Fibroblast of villous mesenchyme (primary cell): Measurements from ENCODE around the gene ARTN. TPM values are rescaled to one million over a fixed set of nuclear protein-coding genes. Genes with fewer than 3 reads are reported as not detected.

Experiments used
- DNase-seq: peaks from one replicate; pipeline ENCODE4 v3.0.0-alpha.2; 2010; ENCODE audit warnings: low read depth
- H3K4me3 ChIP-seq: 2 replicates; pipeline ENCODE4 v1.5.1; 2011; ENCODE audit warnings: low read depth, mild to moderate bottlenecking, low read length
- CTCF ChIP-seq: IDR thresholded peaks from 2 replicates; pipeline ENCODE4 v1.5.1; 2012; ENCODE audit warnings: low read depth, mild to moderate bottlenecking, low read length; ENCODE audit not compliant: insufficient read depth
- total RNA-seq: library from RNA; depleted of rRNA; stranded (reverse); fragments of >200 nt; gene quantifications from 2 replicates; pipeline ENCODE4 v1.2.3, GENCODE V29; 2012

Gene ARTN
- total RNA-seq, 1 donor, result 0.86 TPM

GRCh38 chr1:43901196-43901961 is 32.2 kb upstream of the ARTN start:
- no peak overlapping the region for H3K4me3 ChIP-seq
- DNase-seq, result no peak
- no peak for TF ChIP-seq CTCF

GRCh38 chr1:43902058-43902831 is 31.4 kb upstream of the ARTN start:
- DNase-seq, result no peak
- H3K4me3 ChIP-seq, result no peak overlapping the region
- no peak for TF ChIP-seq CTCF

DNA sequence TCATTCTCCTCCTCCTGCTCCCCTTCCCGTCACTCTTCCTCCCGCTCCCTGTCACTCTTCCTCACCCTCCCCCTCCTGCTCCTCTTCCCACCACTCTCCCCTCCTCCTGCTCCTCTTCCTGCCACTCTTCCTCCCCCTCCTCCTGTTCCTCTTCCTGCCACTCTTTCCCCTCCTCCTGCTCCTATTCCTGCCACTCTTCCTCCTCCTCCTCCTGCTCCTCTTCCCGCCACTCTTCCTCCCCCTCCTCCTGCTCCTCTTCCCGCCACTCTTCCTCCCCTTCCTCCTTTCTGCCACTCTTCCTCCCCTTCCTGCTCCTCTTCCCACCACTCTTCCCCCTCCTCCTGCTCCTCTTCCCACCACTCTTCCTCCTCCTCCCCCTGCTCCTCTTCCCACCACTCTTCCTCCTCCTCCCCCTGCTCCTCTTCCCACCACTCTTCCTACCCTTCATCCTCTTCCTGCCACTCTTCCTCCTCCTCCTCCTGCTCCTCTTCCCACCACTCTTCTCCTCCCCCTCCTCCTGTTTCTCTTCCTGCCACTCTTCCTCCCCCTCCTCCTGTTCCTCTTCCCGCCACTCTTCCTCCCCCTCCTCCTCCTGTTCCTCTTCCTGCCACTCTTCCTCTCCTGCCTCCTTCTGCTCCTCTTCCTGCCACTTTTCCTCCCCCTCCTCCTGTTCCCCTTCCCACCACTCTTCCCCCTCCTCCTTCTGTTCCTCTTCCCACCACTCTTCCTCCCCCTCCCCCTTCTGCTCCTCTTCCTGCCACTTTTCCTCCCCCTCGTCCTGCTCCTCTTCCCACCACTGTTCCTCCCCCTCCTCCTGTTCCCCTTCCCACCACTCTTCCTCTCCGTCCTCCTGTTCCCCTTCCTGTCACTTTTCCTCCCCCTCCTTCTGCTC is 28.7 kb upstream of the ARTN start:
- no peak overlapping the region for H3K4me3 ChIP-seq
- DNase-seq, result no peak
- TF ChIP-seq CTCF, result no peak

GRCh38 chr1:43908226-43908625 is 25.4 kb upstream of the ARTN start:
- DNase-seq, result no peak
- TF ChIP-seq CTCF, result no peak
- H3K4me3 ChIP-seq, result no peak overlapping the region

DNA sequence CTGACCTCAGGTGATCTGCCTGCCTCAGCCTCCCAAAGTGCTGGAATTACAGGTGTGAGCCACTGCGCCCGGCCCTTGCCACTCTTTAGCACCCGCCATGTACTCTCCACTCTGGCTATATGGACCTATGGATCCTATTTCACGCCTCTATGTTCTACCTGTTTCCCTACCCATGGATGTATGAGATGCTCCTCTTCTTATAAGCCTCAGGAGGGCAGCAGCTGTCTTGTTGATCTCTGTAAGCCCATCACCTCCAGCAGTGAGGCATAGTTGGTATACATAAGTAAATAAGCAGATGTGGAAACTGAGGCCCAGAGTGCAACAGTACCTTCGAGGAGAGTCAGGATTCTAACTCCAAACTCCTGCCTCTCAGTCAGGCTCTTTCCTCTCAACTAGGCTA is 24.7 kb upstream of the ARTN start:
- no peak for DNase-seq
- H3K4me3 ChIP-seq, result no peak overlapping the region
- TF ChIP-seq CTCF, result no peak

- no peak for TF ChIP-seq CTCF
- no peak overlapping the region for H3K4me3 ChIP-seq
- no peak for DNase-seq
Measured at GRCh38 chr1:43910343-43910742, 23.3 kb upstream of the ARTN start.
